ENCODE measurements around the gene KRTAP10-12. TPM values are rescaled to one million over a fixed set of nuclear protein-coding genes. Genes with fewer than 3 reads are reported as not detected.

Gene KRTAP10-12
- total RNA-seq, 2 experiments from 2014 or later = not detected

DNA sequence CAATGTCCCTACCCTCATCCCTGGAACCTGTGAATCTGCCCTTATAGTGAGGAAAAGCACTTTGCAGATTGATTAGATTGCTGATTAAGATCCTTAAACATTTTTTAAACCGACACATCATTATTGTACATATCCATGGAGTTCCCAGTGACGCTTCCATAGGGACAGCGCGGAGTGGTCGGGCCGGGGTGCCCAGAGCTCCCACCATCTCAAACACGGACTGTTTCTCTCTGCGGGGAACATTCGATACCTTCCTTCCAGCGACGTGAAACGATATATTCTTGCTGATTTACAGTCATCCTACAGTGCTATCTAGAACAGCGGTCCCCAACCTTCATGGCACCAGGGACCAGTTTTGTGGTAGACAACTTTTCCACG is 4.0 kb downstream of the KRTAP10-12 start:
- Histone ChIP-seq H3K4me3 (ENCODE audit: low read length) (no peak overlapping the region), H3K27me3 (ENCODE audit: control insufficient read depth in 1 of 2, insufficient read depth in 2 of 2, low read length in 2 of 2) (peaks cover 68 to 78% of the 10 kb centered on the region in 2 experiments), H3K36me3 (ENCODE audit: insufficient read depth, low read length) (no peaks in the 10 kb centered on the region), H3K27ac (ENCODE audit: low read depth in 1 of 2, low read length in 2 of 2) (no peak overlapping the region), H3K4me1 (ENCODE audit: insufficient read depth, low read length) (no peaks in the 10 kb centered on the region), H3K9me3 (ENCODE audit: control insufficient read depth in 1 of 2, insufficient read depth in 1 of 2, low read length in 2 of 2) (peaks cover 3 to 36% of the 10 kb centered on the region in 2 experiments)
- no peak for ATAC-seq (ENCODE audit: poor library complexity)
- POLR2A ChIA-PET = no interaction called here
- intact Hi-C loops (cut with DNase I, micrococcal nuclease) = no loop called here
- DNase-seq = no peak
- CTCF ChIA-PET = no interaction called here
- Mint-ChIP-seq H3K9me3 (no peaks in the 10 kb centered on the region), H3K36me3 (ENCODE audit: low read depth) (no peaks in the 10 kb centered on the region), H3K4me3 (no peak overlapping the region), H3K4me1 (ENCODE audit: low read depth) (peaks cover 1% of the 10 kb centered on the region), H3K27me3 (peaks cover 88% of the 10 kb centered on the region), H3K27ac (no peak overlapping the region)
- TF ChIP-seq, protein P1, sequence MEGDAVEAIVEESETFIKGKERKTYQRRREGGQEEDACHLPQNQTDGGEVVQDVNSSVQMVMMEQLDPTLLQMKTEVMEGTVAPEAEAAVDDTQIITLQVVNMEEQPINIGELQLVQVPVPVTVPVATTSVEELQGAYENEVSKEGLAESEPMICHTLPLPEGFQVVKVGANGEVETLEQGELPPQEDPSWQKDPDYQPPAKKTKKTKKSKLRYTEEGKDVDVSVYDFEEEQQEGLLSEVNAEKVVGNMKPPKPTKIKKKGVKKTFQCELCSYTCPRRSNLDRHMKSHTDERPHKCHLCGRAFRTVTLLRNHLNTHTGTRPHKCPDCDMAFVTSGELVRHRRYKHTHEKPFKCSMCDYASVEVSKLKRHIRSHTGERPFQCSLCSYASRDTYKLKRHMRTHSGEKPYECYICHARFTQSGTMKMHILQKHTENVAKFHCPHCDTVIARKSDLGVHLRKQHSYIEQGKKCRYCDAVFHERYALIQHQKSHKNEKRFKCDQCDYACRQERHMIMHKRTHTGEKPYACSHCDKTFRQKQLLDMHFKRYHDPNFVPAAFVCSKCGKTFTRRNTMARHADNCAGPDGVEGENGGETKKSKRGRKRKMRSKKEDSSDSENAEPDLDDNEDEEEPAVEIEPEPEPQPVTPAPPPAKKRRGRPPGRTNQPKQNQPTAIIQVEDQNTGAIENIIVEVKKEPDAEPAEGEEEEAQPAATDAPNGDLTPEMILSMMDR (IDR thresholded peaks at IDR 0.05) = no peak

- POLR2A ChIA-PET = no interaction called here
- intact Hi-C loops (cut with DNase I, micrococcal nuclease) = no loop called here
Measured at GRCh38 chr21:44701541-44701940, 4.6 kb downstream of the KRTAP10-12 start.

DNA sequence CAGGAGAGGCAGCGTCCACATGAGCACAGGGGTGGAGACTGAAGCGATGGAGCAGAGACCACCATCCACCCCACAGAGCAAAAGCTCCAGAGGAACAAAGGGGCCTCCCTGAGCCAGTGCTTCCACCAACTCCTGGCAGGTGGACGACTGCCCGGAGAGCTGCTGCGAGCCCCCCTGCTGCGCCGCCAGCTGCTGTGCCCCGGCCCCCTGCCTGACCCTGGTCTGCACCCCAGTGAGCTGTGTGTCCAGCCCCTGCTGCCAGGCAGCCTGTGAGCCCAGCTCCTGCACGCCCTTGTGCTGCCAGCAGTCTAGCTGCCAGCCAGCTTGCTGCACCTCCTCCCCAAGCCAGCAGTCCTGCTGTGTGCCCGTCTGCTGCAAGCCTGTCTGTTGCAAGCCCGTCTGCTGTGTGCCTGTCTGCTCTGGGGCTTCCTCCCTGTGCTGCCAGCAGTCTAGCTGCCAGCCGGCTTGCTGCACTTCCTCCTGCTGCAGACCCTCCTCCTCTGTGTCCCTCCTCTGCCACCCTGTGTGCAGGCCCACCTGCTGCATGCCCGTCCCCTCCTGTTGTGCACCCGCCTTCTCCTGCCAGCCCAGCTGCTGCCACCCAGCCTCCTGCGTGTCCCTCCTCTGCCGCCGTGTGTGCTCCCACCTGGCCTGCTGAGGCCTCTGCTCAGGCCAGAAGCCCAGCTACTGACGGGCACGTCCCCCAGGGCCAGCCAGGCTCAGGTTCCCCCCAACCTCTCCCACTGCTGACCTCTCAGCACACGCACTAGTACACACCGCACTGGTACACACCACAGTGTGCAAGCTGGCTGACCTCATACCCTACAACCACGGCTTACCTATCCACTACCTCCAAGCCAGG is 5.4 kb downstream of the KRTAP10-12 start:
- Histone ChIP-seq H3K4me1 (ENCODE audit: insufficient read depth, low read length) (peaks cover 6% of the 10 kb centered on the region), H3K27me3 (ENCODE audit: control insufficient read depth in 1 of 2, insufficient read depth in 2 of 2, low read length in 2 of 2) (peaks cover 73 to 84% of the 10 kb centered on the region in 2 experiments), H3K36me3 (ENCODE audit: insufficient read depth, low read length) (no peaks in the 10 kb centered on the region), H3K9me3 (ENCODE audit: control insufficient read depth in 1 of 2, insufficient read depth in 1 of 2, low read length in 2 of 2) (peaks cover 7 to 46% of the 10 kb centered on the region in 2 experiments), H3K27ac (ENCODE audit: low read depth in 1 of 2, low read length in 2 of 2) (no peak overlapping the region), H3K4me3 (ENCODE audit: low read length) (no peak overlapping the region)
- Mint-ChIP-seq H3K9me3 (no peaks in the 10 kb centered on the region), H3K36me3 (ENCODE audit: low read depth) (no peaks in the 10 kb centered on the region), H3K4me1 (ENCODE audit: low read depth) (no peaks in the 10 kb centered on the region), H3K4me3 (no peak overlapping the region), H3K27ac (no peak overlapping the region), H3K27me3 (peaks cover 86% of the 10 kb centered on the region)
- POLR2A ChIA-PET = no interaction called here
- CTCF ChIA-PET = no interaction called here
- intact Hi-C loops (cut with DNase I, micrococcal nuclease) = no loop called here
- no peak for ATAC-seq (ENCODE audit: poor library complexity)
- no peak for DNase-seq
- TF ChIP-seq, protein P1 (IDR thresholded peaks at IDR 0.05) = no peak

More at GRCh38 chr21:44701541-44701940, 4.6 kb downstream of the KRTAP10-12 start:
- peaks cover 2% of the 10 kb centered on the region for H3K4me1 ChIP-seq (ENCODE audit: insufficient read depth, low read length)
- no peaks in the 10 kb centered on the region for H3K4me1 Mint-ChIP-seq (ENCODE audit: low read depth)
- CTCF ChIA-PET = no interaction called here
- H3K27ac Mint-ChIP-seq = no peak overlapping the region
- H3K36me3 ChIP-seq (ENCODE audit: insufficient read depth, low read length) = no peaks in the 10 kb centered on the region
- ATAC-seq (ENCODE audit: poor library complexity) (no peak), DNase-seq (no peak)
- peaks cover 72 to 82% of the 10 kb centered on the region in 2 experiments for H3K27me3 ChIP-seq (ENCODE audit: control insufficient read depth in 1 of 2, insufficient read depth in 2 of 2, low read length in 2 of 2)
- no peaks in the 10 kb centered on the region for H3K9me3 Mint-ChIP-seq
- no peak overlapping the region for H3K4me3 ChIP-seq (ENCODE audit: low read length)
- peaks cover 88% of the 10 kb centered on the region for H3K27me3 Mint-ChIP-seq
- H3K27ac ChIP-seq (ENCODE audit: low read depth in 1 of 2, low read length in 2 of 2) = no peak overlapping the region
- H3K36me3 Mint-ChIP-seq (ENCODE audit: low read depth) = no peaks in the 10 kb centered on the region
- TF ChIP-seq, protein P1 (IDR thresholded peaks at IDR 0.05) = no peak
- H3K4me3 Mint-ChIP-seq = no peak overlapping the region
- peaks cover 7 to 41% of the 10 kb centered on the region in 2 experiments for H3K9me3 ChIP-seq (ENCODE audit: control insufficient read depth in 1 of 2, insufficient read depth in 1 of 2, low read length in 2 of 2)

Data from CD4-positive, alpha-beta T cell (primary cell).